Nephron (organoid): ENCODE measurements around the gene SP2.
A peak's percentile ranks its signal among the peaks of the same experiment; 100 is the strongest.

Experiments used
- H3K27ac Mint-ChIP-seq, 3 experiments: 2 replicates each; pipeline ENCODE4 v1.8.0; 2020; ENCODE audit warnings: mixed read lengths in 3 of 3, mild to moderate bottlenecking in 2 of 3, moderate library complexity in 1 of 3
- H3K27me3 Mint-ChIP-seq: 2 replicates; pipeline ENCODE4 v1.8.0; 2021; ENCODE audit warnings: low read depth, mild to moderate bottlenecking, moderate library complexity, mixed read lengths
- H3K36me3 Mint-ChIP-seq: 2 replicates; pipeline ENCODE4 v1.8.0; 2020; ENCODE audit warnings: low read depth, mixed read lengths
- H3K4me1 Mint-ChIP-seq: 2 replicates; pipeline ENCODE4 v1.8.0; 2020; ENCODE audit warnings: mixed read lengths
- H3K4me3 Mint-ChIP-seq, 3 experiments: 2 replicates each; pipeline ENCODE4 v1.8.0; 2020; ENCODE audit warnings: mild to moderate bottlenecking in 3 of 3, mixed read lengths in 3 of 3, moderate library complexity in 2 of 3
- H3K9me3 Mint-ChIP-seq: 2 replicates; pipeline ENCODE4 v1.8.0; 2020; ENCODE audit warnings: mixed read lengths
- TF ChIP-seq, protein P1 (sequence below), 3 experiments: fragments of 200-600 bp; sonication (generic); IDR thresholded peaks; one replicate each; pipeline ENCODE4 v1.5.0; 2021; ENCODE audit warnings: antibody characterized with exemption in 3 of 3; ENCODE audit not compliant: unreplicated experiment in 3 of 3

SP2 gene

DNA sequence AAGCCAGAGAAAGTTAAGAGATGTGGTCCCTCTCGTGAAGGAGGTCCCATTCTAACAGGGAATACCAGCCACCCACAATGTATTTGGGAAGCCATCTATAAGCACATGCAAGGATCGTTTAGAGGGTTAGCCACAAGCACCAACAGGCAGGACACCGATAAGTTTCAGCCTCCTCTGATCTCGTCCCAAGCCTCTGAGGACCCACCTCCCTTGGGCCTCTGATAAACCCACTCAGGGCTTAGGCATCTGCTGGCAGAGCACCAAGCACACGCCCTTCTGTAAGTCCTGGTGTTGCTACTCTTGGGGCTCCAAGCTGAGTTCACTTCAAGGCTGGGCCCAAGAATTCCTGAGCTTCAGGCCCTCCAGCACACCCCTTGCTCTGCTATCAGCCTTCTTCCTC lies 39.9 kb downstream of the SP2 start:
- Mint-ChIP-seq H3K4me1 (peaks cover under 1% of the 10 kb centered on the region), H3K27me3 (no peaks in the 10 kb centered on the region), H3K9me3 (no peaks in the 10 kb centered on the region), H3K4me3 (no peak overlapping the region), H3K27ac (no peak overlapping the region), H3K36me3 (peaks cover 8% of the 10 kb centered on the region)
- TF ChIP-seq, protein P1, sequence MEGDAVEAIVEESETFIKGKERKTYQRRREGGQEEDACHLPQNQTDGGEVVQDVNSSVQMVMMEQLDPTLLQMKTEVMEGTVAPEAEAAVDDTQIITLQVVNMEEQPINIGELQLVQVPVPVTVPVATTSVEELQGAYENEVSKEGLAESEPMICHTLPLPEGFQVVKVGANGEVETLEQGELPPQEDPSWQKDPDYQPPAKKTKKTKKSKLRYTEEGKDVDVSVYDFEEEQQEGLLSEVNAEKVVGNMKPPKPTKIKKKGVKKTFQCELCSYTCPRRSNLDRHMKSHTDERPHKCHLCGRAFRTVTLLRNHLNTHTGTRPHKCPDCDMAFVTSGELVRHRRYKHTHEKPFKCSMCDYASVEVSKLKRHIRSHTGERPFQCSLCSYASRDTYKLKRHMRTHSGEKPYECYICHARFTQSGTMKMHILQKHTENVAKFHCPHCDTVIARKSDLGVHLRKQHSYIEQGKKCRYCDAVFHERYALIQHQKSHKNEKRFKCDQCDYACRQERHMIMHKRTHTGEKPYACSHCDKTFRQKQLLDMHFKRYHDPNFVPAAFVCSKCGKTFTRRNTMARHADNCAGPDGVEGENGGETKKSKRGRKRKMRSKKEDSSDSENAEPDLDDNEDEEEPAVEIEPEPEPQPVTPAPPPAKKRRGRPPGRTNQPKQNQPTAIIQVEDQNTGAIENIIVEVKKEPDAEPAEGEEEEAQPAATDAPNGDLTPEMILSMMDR (IDR thresholded peaks at IDR 0.05; ENCODE audit: unreplicated experiment in 3 of 3), result no peak

DNA sequence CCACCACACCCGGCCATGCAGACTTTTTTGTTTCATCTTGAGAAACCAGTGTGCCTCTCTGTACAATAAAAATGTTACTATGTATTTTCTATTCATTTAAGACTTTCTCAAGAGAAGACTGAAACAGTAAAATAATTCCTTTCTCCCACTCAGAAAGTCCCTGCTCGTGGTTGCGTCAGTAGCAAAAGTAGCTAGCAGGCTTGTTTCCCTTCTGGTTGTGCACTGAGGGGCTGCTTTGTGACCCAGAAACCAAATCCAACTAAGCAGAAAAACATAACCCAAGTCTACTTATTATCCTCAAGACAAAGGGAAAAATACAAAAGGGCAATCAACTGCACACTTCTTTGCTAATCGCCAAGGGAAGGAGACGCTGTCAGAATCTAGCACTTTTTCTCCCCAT lies 41.9 kb downstream of the SP2 start:
- Mint-ChIP-seq H3K4me3 (no peak overlapping the region), H3K36me3 (no peaks in the 10 kb centered on the region), H3K9me3 (no peaks in the 10 kb centered on the region), H3K27ac (no peak overlapping the region), H3K27me3 (no peaks in the 10 kb centered on the region), H3K4me1 (peaks cover 5% of the 10 kb centered on the region)
- TF ChIP-seq, protein P1 (IDR thresholded peaks at IDR 0.05; ENCODE audit: unreplicated experiment in 3 of 3), result no peak

DNA sequence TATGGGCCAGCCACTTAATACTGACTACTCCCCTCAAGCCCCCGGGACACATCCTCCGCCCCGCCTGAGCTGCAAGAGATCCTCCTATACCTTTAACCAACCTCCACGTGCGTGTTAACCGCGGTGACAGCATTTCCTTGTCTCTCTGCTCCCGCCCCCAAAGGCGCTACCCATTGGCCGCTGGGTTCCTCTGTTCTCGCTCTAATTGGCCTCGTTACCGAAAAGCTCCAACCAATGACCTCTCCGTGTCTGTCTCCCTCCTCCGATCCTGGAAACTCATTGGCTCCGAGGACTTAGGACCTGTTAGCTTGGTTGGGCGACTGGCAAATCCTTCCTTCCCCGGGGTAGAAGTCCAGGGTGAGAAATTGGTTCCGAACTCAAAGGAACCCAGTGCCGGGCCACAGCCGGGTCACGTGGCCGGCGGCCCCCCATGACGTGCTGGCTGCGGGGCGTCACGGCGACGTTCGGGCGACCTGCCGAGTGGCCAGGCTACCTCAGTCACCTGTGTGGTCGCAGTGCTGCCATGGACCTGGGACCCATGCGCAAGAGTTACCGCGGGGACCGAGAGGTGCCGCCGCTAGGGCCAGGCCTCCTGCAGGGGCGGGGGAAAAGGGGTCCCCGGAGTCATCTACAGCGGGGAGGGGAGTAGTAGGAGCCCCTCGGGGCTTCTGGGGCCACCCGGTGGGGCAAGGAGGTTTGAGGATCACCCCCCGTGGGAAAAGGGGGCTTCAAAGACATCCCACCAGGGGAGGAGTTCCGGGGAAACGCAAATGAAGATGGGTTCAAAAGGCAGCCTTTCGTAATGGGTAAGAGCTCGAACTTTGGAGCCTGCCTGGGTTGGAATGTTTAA lies 45.4 kb downstream of the SP2 start, which contains the start of gene PNPO:
PNPO (plus strand) TSS at position 326 of the 850 bp plus-strand sequence; CDS start at position 431, 105 bp downstream.
- Mint-ChIP-seq H3K4me1 (peaks cover 5% of the 10 kb centered on the region), H3K9me3 (no peaks in the 10 kb centered on the region), H3K27ac (peak within 1 kb of the TSS in 2 of 3 experiments; percentile 19 to 40), H3K36me3 (no peaks in the 10 kb centered on the region), H3K4me3 (peak within 1 kb of the TSS; percentile 56 to 78 (median 71)), H3K27me3 (no peaks in the 10 kb centered on the region)
- TF ChIP-seq, protein P1 (IDR thresholded peaks at IDR 0.05; ENCODE audit: unreplicated experiment in 3 of 3), result no peak

DNA sequence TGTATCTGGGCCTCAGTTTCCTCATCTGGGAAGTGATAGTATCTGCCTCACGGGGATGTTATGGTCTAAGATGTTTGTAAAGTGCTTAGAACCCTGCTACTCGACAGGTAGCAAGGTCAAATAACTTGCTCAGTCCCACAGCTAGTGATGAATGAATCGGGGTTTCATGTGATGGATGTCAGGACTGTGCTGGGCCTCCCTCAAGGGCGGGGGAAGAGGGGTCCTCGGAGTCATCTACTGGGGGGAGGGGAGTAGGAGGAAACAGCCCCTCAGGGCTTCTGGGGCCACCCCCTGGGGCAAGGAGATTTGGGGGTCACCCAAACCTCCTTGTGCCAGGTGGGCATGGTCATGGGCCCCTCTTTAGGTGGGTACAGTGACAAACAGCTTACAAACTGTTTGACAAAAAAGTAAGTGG lies 46.1 kb downstream of the SP2 start:
- TF ChIP-seq, protein P1 (IDR thresholded peaks at IDR 0.05; ENCODE audit: unreplicated experiment in 3 of 3), result no peak
- Mint-ChIP-seq H3K27ac (peak overlapping the region in 2 of 3 experiments; percentile 19 to 40), H3K9me3 (no peaks in the 10 kb centered on the region), H3K4me3 (peak overlapping the region; percentile 56 to 78 (median 71)), H3K36me3 (no peaks in the 10 kb centered on the region), H3K27me3 (no peaks in the 10 kb centered on the region), H3K4me1 (peaks cover 5% of the 10 kb centered on the region)

DNA sequence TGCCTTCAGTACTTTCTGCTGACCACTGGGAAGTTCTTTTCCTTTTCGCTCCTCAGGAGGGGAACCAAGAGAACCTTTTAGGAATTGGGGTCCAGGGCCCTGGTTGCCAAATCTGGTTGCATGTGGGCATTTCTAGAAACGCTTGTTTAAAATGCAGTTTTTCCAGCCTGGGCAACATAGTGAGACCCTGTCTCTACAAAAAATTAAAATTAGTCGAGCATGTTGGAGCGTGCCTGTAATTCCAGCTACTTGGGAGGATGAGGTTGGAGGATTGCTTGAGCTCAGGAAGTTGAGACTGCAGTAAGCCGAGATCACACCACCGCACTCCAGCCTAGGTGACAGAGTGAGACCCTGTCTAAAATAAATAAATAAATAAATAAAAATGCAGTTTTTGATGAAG lies 46.5 kb downstream of the SP2 start:
- Mint-ChIP-seq H3K4me1 (peaks cover 5% of the 10 kb centered on the region), H3K36me3 (no peaks in the 10 kb centered on the region), H3K4me3 (peak overlapping the region; percentile 56 to 78 (median 71)), H3K9me3 (no peaks in the 10 kb centered on the region), H3K27me3 (no peaks in the 10 kb centered on the region), H3K27ac (no peak overlapping the region)
- TF ChIP-seq, protein P1 (IDR thresholded peaks at IDR 0.05; ENCODE audit: unreplicated experiment in 3 of 3), result no peak
